ENCODE data around the gene DMWD.
"Not testable (repeated sequence)": the region's sequence is repeated elsewhere in the genome, so short reads cannot be mapped to it uniquely, and the experiment has no call there.

The DMWD gene

GRCh38 chr19:45757695-45758094 lies 35.0 kb downstream of the DMWD start:
- DNase-seq (ENCODE audit: insufficient read length, low spot score) (no peak), FAIRE-seq (no peak)

GRCh38 chr19:45754323-45754722 lies 38.3 kb downstream of the DMWD start:
- no peak for FAIRE-seq
- no peak for DNase-seq (ENCODE audit: insufficient read length, low spot score)

GRCh38 chr19:45753548-45753947 lies 39.1 kb downstream of the DMWD start:
- no peak for FAIRE-seq

GRCh38 chr19:45752639-45753038 lies 40.0 kb downstream of the DMWD start:
- DNase-seq (ENCODE audit: insufficient read length, low spot score): no peak
- no peak for FAIRE-seq

More at GRCh38 chr19:45753548-45753947, 39.1 kb downstream of the DMWD start:
- no peak for DNase-seq (ENCODE audit: insufficient read length, low spot score)

- not testable (repeated sequence) for DNase-seq (ENCODE audit: insufficient read length, low spot score); FAIRE-seq
Observed at GRCh38 chr19:45751483-45751882, 41.2 kb downstream of the DMWD start.

- no peak for DNase-seq (ENCODE audit: insufficient read length, low spot score)
- FAIRE-seq: no peak
Observed at GRCh38 chr19:45747513-45747912, 45.1 kb downstream of the DMWD start.

- FAIRE-seq (no peak), DNase-seq (ENCODE audit: insufficient read length, low spot score) (no peak)
Observed at GRCh38 chr19:45746866-45747265, 45.8 kb downstream of the DMWD start.

GRCh38 chr19:45745606-45746005 lies 47.0 kb downstream of the DMWD start:
- FAIRE-seq (no peak), DNase-seq (ENCODE audit: insufficient read length, low spot score) (no peak)

- no peak for FAIRE-seq
- no peak for DNase-seq (ENCODE audit: insufficient read length, low spot score)
Observed at GRCh38 chr19:45742969-45743368, 49.7 kb downstream of the DMWD start.

- FAIRE-seq (no peak), DNase-seq (ENCODE audit: insufficient read length, low spot score) (no peak)
Observed at GRCh38 chr19:45739498-45740439, 52.9 kb downstream of the DMWD start.

GRCh38 chr19:45733160-45733810 lies 59.4 kb downstream of the DMWD start, which contains the start of gene MEIOSIN:
TSS of gene MEIOSIN (plus strand) at chr19:45733439. CDS start at chr19:45735377, 1,938 bp downstream.
- FAIRE-seq (no peak), DNase-seq (ENCODE audit: insufficient read length, low spot score) (no peak)
